SIG-M5 (cell line): ENCODE measurements around the gene CACNG1.

Experiments
- DNase-seq: peaks from one replicate; lab custom pipeline; 2025; lab: John Stamatoyannopoulos, UW

The CACNG1 gene

DNA sequence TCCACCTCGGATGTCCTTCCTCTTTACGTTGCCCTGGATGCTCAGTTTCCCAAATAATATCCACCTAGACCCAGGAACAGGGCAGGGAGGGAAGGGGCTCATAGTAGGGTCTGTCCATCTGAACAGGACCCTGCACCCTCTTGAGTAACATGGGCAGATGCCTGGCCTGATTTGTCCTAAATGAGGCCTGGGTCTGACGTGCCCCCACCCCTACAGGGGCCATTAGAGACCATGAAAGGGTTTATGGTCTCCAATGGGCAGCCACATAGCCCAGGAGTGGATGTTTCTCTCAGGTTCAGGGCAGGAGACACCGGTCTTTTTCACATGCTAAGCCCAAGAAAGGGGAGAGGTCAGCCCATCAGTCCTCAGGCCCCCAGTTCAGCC lies 6.8 kb downstream of the CACNG1 start:
- no peak for DNase-seq

DNA sequence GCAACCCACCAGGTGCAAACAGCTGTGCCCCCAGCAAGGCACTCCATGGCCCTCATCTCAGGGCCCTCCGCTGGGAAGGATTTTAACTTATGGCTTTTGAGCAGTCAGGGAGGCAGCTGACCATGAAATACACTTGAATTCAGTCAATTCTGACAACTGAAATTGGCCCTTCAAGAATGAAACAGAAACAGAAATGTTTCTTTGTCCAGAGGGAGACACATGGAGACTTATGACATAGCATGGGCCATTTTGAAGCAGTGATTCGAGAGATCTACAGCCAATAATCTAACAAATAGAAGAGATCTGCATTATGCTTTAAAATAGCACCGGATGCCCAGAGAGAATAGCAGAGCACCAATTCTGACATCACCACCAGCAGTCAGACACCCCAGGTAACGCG lies 7.5 kb downstream of the CACNG1 start:
- no peak for DNase-seq

DNA sequence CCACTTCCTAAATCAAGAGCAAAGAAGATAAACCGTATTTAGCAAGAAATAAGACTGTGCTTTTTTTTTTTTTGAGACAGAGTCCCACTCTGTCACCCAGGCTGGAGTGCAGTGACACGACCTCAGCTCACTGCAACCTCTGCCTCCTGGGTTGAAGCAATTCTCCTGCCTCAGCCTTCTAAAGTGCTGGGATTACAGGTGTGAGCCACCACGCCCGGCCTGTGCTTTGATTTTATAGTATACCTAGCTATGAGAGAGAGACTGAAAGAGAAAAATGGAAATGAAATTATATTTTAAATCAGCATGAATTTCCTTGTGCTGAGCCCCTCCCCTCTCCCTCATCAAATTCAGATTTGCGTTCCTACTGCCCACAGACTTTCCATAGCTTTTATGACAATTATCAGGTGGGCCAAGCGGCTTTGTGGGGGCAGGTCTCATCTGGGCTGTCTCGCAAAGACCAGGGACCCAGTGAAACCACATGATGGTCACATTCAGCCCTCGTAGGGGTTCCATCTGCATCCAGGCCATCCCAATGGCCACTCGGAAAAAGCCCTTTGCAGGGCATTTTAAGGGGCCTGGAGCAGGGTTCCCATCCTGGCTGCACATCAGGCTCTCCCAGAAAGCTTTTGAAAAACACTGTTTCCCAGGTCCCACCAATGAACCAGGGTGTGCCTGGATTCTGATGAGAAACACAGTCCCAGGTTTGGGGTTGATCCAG lies 8.5 kb downstream of the CACNG1 start:
- no peak for DNase-seq

DNA sequence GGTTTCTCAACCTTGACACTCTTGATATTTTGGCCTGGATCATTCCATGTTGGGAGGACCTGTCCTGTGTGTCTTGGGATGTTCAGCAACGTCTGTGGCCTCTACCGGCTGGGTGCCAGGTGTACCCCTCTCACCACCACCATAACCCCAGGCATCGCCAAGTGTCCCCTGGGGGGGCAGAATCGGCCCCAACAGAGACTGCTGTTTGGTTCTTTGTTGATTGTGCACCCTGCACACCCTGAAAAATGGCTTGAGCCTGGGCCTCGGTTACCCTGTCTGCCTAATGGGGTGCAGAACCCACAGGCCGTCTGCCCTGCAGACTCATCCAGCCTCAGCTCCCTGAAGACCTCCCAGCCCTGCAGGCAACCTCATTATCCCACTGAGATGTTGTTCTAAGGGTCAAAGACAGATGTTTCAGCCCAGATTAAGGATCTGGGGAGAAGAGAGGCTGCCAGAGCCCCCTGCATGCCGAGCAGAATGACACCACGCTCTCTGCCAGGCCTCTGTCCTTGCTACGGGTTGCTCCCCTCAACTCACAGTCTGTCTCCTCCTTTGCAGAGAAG lies 9.2 kb downstream of the CACNG1 start:
- DNase-seq: no peak

DNA sequence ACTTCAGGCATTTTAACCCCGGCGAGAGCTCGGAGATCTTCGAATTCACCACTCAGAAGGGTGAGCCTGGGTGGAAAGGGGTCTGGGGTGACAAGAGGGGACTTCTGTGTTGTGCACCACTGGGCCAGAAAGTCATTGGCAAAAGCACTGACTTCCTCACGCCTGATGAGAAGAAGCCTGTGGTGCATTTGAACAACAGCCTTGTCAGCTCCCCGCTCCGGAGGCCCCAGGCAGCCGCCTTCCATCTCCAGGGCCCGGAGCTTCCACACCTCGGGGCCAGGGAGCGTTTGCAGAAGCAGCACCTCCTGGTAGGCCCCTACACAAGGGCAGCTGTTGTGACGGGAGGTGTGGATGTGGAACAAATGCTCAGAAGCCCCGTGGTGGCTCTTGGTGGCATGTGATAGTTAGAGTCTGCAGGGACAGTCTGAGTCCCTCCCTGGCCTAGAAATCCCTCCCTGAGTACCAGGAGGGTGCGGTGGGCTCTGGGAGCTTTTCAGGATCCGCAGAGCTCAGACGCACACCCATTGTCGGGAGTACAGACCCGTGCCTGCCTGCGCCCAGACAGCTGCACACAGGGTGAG lies 9.7 kb downstream of the CACNG1 start:
- no peak for DNase-seq

DNA sequence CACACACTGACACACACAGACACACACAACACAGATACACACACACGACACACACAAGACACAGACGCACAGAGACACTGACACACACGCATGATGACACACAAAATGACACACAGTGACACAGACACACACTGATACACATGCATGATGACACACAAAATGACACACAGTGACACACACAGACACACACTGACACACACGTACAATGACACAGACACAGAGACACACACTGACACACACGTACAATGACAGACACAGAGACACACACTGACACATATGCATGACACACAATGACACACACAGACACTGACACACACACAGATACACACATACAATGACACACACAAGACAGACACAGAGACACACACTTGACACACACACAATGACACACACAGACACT lies 10.3 kb downstream of the CACNG1 start:
- DNase-seq: no peak

- DNase-seq: no peak
Measured at GRCh38 chr17:67055041-67055443, 10.7 kb downstream of the CACNG1 start.

DNA sequence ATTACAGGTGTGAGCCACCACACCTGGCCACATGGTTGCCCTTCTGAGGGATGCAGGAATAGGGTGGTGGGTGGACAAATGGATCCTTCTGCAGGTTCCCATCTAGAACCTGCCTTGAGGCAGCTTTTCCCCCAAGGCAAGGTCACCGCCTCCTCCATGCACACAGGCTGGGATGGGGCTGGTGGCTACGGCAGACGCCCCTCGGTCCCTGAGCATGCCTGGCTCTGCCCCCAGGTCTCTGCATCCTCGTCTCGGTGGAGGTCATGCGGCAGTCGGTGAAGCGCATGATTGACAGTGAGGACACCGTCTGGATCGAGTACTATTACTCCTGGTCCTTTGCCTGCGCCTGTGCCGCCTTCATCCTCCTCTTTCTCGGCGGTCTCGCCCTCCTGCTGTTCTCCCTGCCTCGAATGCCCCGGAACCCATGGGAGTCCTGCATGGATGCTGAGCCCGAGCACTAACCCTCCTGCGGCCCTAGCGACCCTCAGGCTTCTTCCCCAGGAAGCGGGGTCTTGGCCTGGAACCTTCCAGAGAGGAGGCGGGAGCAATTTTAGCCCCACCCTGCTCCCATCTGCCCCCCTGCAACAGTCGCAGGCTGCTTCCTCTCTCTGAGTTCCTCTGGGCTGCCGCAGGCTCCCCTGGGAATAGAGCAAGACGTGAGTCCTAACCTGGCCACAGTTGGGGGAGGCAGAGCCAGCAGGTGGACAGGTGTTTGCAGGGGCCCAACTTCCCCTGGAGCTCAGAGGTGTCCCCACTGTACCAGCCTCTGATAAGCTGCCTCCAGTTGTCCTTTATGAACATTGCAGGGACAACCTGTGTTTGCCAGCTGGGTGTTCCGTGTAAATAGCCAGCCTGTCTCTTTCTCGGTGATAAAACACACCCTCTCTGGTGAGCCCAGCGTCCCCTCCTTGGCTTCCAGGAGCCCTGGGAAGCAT lies 11.7 kb downstream of the CACNG1 start:
- DNase-seq: no peak

GRCh38 chr17:67056746-67057490 lies 12.6 kb downstream of the CACNG1 start:
- DNase-seq: no peak

GRCh38 chr17:67058036-67058435 lies 13.7 kb downstream of the CACNG1 start:
- DNase-seq: no peak

DNA sequence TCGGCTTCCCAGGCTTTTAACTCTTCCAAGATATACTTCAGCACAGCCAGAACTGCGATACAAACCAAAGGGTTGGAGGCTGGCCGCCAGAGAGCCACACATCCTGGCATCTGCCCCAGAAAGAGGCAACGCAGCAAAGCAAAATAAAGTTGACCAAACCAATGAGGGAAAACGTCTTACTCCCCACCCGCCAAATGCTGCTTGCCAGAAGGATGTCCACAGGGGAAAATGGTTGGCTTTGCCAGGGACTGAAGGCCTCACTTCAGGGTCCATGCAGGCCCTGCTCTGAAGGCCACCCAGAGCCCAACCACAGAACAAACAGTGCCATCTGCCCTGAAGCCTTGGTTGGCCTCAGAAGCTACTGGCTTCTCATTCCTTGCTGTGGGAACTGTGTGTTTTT lies 15.0 kb downstream of the CACNG1 start:
- no peak for DNase-seq

- no peak for DNase-seq
Measured at GRCh38 chr17:67063141-67063540, 18.8 kb downstream of the CACNG1 start.

GRCh38 chr17:67066717-67067116 lies 22.4 kb downstream of the CACNG1 start:
- no peak for DNase-seq

DNA sequence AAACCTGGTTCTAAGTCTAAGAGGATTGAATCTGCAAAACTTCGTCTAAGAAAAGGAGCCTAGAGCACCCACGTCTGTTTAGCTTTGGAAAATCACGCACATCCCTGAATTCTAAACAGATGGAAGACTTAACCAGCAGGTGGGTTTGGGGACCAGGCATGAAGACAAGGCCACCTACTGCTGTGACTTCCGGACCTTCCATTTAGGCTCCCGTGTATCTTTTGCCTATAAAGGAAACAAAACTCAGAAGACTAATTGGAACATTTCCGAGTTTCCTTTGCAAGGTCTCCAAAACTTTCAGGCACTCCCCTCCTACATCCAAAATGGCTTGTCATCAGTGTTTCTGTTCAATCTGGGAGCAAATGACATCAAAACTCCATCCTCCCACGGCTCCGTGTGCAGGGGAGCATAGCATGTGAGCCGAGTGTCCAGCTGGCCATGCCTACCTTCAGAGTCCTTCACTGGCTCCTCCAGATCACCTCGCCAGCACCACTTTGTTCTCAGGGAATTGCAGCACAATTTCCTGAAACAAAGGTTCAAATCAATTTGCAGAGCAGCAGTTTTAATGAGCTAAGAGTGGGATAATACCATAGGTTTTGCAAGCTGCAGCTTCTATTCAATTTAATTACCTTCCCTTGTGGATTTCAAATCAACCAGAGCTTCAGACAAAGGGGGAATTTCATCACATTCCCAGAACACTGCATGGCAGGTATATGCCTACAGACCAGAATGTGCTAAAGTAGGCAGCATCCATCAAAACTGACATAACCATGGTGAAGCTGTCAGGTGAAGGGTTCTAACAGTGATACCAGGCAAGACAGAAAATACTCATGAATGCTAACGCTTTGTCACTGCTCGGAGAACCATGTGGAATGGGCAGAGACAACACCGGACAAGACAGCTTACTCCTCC lies 23.5 kb downstream of the CACNG1 start:
- no peak for DNase-seq

DNA sequence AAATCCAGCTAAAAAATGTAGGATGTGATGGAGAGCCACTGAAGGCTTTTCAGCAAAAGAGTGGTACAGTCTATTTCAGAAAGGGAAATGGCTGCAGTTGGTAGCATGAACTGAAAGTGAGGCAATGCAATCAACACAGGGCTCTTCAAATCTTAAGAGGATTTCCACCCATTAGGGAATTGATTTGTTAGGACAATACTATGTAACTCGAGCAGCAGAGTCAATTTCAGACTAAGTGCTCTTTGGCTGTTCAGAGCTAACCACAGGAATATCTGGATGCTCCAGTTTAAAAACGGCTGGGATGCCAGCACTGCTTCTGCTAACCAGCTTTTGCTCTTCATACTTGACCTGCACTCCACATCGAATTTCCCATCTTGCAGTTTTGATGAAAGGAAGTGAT lies 24.6 kb downstream of the CACNG1 start:
- no peak for DNase-seq

- DNase-seq: no peak
Measured at GRCh38 chr17:67069603-67070136, 25.3 kb downstream of the CACNG1 start.

- no peak for DNase-seq
Measured at GRCh38 chr17:67071595-67071994, 27.2 kb downstream of the CACNG1 start.

DNA sequence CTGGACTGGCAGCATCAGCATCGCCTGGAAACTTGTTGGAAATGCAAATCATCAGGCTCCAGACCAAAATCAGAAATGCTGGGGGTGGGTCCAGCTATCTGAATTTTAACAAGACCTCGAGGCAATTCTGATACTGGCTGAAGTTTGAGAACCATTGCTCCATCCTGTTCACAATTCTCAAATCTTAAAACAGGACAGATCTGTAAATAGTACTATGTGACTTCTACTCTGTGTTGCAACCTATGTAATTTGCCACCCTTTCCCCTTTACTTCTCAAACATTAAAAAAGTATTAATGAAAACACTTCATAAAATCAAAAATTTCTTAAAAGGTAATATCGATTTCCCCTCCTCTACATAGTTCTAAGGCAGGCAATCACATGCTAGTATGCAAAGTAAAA lies 28.5 kb downstream of the CACNG1 start:
- no peak for DNase-seq

GRCh38 chr17:67074781-67075180 lies 30.4 kb downstream of the CACNG1 start:
- no peak for DNase-seq

DNA sequence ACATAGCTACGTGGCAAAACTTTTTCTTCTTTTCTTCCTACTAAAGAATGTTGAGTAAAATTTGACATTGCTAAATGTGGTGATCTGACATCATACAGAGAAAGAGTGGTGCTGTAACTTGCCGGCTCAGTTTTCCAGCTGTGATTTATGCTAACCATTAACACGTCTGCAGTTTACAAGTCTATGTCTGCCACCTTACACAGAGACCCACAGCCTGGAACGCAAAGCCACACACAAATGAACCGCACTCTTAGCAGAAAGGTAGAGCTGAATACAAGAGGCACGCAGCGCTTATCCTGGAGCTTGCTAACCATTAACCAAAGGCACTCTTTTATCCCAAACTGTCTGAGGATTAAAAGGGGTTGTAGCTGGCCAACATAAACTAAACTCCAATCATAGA lies 31.9 kb downstream of the CACNG1 start:
- DNase-seq: no peak

GRCh38 chr17:67078292-67078691 lies 33.9 kb downstream of the CACNG1 start:
- DNase-seq: no peak
